CD4-positive, alpha-beta T cell treated with Interleukin-6 for 4 hours (primary cell): ENCODE measurements around the gene ABCB7.
A peak's percentile ranks its signal among the peaks of the same experiment; 100 is the strongest.
"Not testable (repeated sequence)": the region's sequence is repeated elsewhere in the genome, so short reads cannot be mapped to it uniquely, and the experiment has no call there.

Experiments used
- DNase-seq: peaks from one replicate; pipeline ENCODE4 v3.0.0-alpha.2; 2020; ENCODE audit warnings: mixed read lengths

Gene ABCB7

GRCh38 chrX:75155827-75156525 lies at the start of gene ABCB7:
Gene ABCB7, minus strand, starts transcription at chrX:75156283. Its CDS starts 11 bp downstream, at chrX:75156272.
- peak; percentile 67 for DNase-seq

DNA sequence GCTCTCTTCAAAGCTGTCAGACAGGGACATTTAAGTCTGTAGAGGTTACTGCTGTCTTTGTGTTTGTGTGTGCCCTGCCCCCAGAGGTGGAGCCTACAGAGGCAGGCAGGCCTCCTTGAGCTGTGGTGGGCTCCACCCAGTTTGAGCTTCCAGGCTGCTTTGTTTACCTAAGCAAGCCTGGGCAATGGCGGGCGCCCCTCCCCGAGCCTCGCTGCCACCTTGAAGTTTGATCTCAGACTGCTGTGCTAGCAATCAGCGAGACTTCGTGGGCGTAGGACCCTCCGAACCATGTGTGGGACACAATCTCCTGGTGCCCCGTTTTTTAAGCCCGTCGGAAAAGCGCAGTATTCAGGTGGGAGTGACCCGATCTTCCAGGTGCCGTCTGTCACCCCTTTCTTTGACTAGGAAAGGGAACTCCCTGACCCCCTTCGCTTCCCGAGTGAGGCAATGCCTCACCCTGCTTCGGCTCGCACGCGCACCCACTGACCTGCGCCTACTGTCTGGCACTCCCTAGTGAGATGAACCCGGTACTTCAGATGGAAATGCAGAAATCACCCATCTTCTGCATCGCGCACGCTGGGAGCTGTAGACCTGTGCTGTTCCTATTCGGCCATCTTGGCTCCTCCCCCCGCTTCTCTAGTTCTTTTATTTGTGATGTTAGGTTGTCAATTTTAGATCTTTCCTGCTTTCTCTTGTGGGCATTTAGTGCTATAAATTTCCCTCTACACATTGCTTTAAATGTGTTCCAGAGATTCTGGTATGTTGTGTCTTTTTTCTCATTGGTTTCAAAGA lies 32.5 kb upstream of the ABCB7 start:
- DNase-seq: not testable (repeated sequence)

- no peak for DNase-seq
Observed at GRCh38 chrX:75181721-75182120, 25.6 kb upstream of the ABCB7 start.

DNA sequence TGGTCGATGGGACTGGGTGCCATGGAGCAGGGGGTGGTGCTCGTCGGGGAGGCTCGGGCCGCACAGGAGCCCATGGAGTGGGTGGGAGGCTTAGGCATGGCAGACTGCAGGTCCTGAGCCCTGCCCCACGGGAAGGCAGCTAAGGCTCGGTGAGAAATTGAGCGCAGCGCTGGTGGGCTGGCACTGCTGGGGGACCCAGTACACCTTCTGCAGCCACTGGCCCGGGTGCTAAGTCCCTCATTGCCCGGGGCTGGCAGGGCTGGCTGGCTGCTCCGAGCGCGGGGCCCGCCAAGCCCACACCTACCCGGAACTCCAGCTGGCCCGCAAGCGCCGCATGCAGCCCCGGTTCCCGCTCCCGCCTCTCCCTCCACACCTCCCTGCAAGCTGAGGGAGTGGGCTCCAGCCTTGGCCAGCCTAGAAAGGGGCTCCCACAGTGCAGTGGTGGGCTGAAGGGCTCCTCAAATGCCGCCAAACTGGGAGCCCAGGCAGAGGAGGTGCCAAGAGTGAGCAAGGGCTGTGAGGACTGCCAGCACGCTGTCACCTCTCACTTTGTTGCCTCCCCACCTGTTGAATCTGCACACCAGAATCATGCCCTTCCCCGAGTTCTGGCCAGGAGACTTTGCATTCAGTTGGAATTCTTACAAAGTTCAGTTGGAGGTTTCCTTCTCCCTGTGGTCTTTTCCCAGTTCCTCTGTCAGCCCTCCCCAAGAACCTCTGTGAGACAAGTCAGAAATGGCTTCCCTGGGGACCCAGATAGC lies 23.6 kb upstream of the ABCB7 start:
- DNase-seq: not testable (repeated sequence)

GRCh38 chrX:75172257-75172890 lies 16.3 kb upstream of the ABCB7 start:
- DNase-seq: not testable (repeated sequence)

DNA sequence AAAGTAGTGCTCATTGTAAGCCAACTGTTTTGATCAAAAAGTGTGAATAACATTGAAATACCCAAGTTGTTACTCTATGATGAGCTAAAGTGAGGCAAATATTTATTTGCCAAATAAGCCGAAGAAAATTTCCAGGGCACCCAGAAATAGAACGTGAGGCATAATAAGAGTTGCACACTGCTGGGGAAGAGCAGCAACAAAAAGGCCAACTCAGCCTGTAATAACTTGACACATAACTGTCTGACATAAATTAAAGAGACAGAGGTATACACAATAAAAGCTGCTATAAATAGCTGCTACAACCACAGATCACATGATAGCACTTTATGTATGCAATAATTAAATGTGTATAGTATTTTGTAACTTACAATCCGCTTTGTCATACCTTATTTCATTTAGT lies 2.0 kb upstream of the ABCB7 start:
- DNase-seq: no peak

- peak; percentile 22 for DNase-seq
Observed at GRCh38 chrX:75156531-75156945, 455 bp upstream of the ABCB7 start.

- DNase-seq: no peak
Observed at GRCh38 chrX:75155447-75155826, 646 bp downstream of the ABCB7 start.

DNA sequence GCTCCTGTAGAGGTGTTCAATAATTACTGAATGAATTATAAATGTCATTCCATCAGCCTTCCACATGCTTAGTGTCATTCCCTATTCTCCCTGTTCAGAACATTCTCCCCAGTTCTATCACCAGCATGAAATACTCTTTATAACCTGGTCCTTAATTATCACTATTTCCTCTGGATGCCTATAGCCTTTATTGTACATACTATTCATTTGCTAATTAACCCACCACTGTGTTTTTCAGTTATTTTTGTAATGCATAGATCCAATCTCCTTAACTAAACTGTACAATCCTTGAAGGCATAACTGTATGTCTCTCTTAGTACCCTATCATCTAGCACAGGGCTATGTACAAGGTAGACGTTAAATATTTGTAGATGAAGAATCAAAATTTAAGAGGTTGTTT lies 1.2 kb downstream of the ABCB7 start:
- no peak for DNase-seq

DNA sequence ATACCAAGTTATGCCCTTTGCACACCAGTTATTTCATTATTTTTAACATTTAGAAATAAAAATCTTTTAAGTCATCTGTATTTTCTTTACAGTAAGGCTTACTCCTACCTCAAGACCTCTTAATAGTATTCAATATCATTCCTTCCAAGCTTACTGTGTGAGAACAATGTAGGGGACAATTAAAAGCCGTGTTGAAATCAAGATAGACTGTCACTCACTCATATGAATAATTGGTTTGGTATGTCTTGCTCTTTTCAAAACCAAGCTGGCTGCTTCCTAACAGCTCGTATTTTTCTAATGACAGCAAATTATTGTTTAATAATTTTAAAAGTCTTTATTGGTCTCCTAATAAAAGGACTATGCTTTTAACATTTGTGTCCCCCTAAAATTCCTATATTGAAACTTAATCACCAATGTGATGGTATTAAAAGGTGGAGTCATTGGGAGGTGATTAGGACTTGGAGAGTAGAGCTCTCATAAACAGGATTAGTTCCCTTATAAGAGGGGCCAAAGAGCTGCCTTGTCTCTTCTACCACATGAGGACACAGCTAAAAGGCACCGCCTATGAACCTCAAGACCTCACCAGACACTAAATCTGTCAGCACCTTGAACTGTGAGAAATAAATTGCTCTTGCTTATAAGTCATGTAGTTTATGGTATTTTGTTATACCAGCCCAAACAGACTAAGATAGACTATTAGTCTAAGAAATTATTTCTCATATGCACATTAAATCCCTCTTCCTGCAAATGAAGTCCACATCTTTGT lies 4.1 kb downstream of the ABCB7 start:
- no peak for DNase-seq

GRCh38 chrX:75149654-75150053 lies 6.4 kb downstream of the ABCB7 start:
- DNase-seq: no peak

DNA sequence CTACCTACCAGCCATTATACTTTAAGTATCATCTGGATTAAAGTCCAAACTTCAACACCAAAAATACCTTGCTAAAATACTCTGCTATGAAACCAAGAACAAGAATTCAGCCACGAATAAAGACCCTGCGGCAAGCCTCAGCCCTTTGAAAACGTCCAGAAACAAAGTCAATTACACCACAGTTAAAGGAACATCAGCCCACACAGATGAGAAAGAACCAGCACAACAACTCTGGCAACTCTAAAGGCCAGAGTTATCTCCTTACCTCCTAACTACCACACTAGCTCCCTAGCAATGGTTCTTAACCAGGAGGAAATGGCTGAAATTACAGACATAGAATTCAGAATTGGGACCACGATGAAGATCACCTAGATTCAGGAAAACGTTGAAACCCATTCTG lies 23.4 kb downstream of the ABCB7 start:
- DNase-seq: no peak

GRCh38 chrX:75131973-75132627 lies 24.0 kb downstream of the ABCB7 start:
- no peak for DNase-seq

- not testable (repeated sequence) for DNase-seq
Observed at GRCh38 chrX:75129069-75129468, 27.0 kb downstream of the ABCB7 start.

- no peak for DNase-seq
Observed at GRCh38 chrX:75118296-75118695, 37.8 kb downstream of the ABCB7 start.

- no peak for DNase-seq
Observed at GRCh38 chrX:75115707-75116413, 40.2 kb downstream of the ABCB7 start.

GRCh38 chrX:75114638-75115037 lies 41.4 kb downstream of the ABCB7 start:
- DNase-seq: no peak

DNA sequence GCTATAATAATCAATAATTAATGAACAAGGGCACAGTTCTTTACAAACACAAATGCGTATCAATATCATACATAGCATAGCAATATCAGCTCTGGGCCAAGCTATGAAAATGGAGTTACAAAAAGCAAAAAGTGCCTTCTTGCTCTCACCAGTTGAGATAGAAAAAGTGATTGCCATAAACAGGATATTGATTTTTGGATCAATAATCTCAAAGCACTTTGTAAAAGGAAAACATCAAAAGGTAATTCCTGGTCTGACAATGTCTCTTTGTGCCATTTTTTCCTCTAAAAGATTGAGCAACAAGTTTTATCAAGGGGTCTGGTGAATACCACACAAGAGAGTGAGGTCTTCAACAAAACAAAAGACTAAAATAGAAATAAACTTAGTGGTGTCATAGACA lies 42.4 kb downstream of the ABCB7 start:
- DNase-seq: no peak

DNA sequence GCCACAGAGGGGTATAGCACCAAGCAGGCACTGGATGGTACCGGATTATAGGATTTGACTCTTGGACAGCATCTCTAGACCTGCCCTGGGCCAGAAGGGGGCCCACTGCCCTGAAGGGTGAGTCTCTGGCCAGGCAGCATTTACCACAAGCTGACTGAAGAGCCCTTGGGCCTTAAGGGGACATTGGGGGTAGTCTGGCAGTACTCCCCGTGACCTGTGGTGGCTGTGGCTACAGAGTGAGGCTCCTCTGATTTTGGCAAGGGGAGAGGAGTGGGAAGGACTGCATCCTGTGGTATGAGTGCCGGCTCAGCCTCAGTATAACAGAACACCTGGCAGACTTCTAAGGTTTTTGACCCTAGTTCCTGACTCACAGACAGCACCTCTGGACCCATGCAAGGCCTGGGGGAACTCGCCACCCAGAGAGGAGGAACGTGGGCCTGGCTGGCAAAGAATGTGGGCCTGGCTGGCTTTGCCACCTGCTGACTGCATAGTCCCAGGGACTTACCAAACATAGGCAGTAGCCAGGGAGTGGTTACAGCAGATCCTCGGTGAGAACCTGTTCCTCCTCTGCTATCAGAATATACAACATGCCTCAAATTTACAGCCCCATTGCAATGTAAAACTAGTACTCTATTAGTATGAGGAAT lies 48.1 kb downstream of the ABCB7 start:
- DNase-seq: no peak

GRCh38 chrX:75106772-75107171 lies 49.3 kb downstream of the ABCB7 start:
- DNase-seq: no peak

DNA sequence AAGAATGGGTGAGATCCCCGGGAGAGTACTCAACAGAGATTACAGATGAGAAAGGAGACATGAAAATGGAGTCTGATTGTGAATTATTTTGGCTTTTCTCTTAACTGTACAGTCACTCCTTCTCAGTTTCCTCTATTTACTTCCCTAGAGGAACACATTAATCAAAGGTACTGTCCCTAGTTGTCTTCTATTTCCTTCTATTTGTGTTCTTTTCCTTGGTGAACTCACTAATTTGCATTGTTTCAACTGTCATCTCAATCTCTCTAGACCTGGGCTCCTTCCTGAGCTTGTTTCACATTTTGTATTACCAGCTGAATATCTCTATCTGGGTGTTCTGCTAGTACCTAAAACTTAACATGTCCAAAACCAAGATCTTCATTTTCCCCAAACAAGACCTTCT lies 59.8 kb downstream of the ABCB7 start:
- DNase-seq: no peak
